Ascending aorta (tissue), 2 donors: ENCODE results near the gene GCFC2. TPM values are rescaled to one million over a fixed set of nuclear protein-coding genes. Genes with fewer than 3 reads are reported as not detected.

ENCODE experiments used
- DNase-seq, 2 donors: peaks; one replicate each; pipeline ENCODE4 v3.0.0-alpha.2; 2019; ENCODE audit warnings: low spot score in 2 of 2
- H3K27ac ChIP-seq, 2 donors: fragments of 200-600 bp; sonication (generic); one replicate each; pipeline ENCODE4 v1.5.1; 2016 to 2017; ENCODE audit warnings: mild to moderate bottlenecking in 1 of 2
- H3K27me3 ChIP-seq: fragments of 200-600 bp; sonication (generic); one replicate; pipeline ENCODE4 v1.5.1; 2017
- H3K36me3 ChIP-seq, 2 donors: fragments of 200-600 bp; sonication (generic); one replicate each; pipeline ENCODE4 v1.5.1; 2016
- H3K4me1 ChIP-seq, 2 donors: fragments of 200-600 bp; sonication (generic); one replicate each; pipeline ENCODE4 v1.5.1; 2016 to 2017; ENCODE audit warnings: mild to moderate bottlenecking in 1 of 2
- H3K4me3 ChIP-seq, 2 donors: fragments of 200-600 bp; sonication (generic); one replicate each; pipeline ENCODE4 v1.5.1; 2016 to 2017; ENCODE audit warnings: mild to moderate bottlenecking in 1 of 2
- H3K9me3 ChIP-seq, 2 donors: fragments of 200-600 bp; sonication (generic); one replicate each; pipeline ENCODE4 v1.5.1; 2016
- intact Hi-C: fragments of 100-400 bp; cut with DNase I; formaldehyde crosslinking; loops from one replicate; pipeline ENCODE4 v1.15.1; 2023
- total RNA-seq: library from RNA; depleted of rRNA; stranded (reverse); fragments of >200 nt; gene quantifications from one replicate; pipeline ENCODE4 v1.1.0, GENCODE V29; 2016
- TF ChIP-seq, protein P1 (sequence below), 3 experiments: fragments of 200-600 bp in 2 of 3; fragments of 450-650 bp in 1 of 3; sonication (generic) in 2 of 3; IDR thresholded peaks; one replicate each; pipeline ENCODE4 v1.5.1; 2016 to 2019; ENCODE audit warnings: antibody characterized with exemption in 3 of 3, mild to moderate bottlenecking in 1 of 3, moderate library complexity in 1 of 3

GCFC2 gene
- total RNA-seq, 1 donor from 2014 or later = 31.0 TPM

DNA sequence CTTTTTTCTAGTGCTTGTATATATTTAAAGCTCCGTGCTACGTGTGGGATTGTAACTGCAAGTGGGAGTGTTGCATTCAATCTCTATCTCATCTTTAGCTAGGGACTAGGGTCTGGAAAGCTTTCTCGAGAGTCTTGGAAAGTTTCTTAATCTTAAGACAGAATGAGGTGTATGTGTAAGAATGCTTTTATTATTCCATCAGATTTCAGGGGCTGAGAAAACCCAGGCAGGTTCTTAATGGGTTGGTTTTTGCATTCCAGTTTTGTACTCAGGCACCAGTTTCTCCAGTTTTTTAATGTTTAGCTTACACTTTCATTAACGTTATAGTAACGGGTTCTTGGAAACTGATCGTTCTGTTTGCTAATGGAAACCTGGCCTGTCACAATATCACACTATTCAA lies 43.8 kb downstream of the GCFC2 start:
- no peak for DNase-seq
- intact Hi-C loops = no loop called here
- Histone ChIP-seq H3K27ac (no peak overlapping the region), H3K36me3 (peaks cover 27 to 53% of the 10 kb centered on the region in 2 donors), H3K27me3 (no peaks in the 10 kb centered on the region), H3K4me3 (no peak overlapping the region), H3K4me1 (no peaks in the 10 kb centered on the region), H3K9me3 (no peaks in the 10 kb centered on the region)
- TF ChIP-seq, protein P1, sequence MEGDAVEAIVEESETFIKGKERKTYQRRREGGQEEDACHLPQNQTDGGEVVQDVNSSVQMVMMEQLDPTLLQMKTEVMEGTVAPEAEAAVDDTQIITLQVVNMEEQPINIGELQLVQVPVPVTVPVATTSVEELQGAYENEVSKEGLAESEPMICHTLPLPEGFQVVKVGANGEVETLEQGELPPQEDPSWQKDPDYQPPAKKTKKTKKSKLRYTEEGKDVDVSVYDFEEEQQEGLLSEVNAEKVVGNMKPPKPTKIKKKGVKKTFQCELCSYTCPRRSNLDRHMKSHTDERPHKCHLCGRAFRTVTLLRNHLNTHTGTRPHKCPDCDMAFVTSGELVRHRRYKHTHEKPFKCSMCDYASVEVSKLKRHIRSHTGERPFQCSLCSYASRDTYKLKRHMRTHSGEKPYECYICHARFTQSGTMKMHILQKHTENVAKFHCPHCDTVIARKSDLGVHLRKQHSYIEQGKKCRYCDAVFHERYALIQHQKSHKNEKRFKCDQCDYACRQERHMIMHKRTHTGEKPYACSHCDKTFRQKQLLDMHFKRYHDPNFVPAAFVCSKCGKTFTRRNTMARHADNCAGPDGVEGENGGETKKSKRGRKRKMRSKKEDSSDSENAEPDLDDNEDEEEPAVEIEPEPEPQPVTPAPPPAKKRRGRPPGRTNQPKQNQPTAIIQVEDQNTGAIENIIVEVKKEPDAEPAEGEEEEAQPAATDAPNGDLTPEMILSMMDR (IDR thresholded peaks at IDR 0.05) = no peak

DNA sequence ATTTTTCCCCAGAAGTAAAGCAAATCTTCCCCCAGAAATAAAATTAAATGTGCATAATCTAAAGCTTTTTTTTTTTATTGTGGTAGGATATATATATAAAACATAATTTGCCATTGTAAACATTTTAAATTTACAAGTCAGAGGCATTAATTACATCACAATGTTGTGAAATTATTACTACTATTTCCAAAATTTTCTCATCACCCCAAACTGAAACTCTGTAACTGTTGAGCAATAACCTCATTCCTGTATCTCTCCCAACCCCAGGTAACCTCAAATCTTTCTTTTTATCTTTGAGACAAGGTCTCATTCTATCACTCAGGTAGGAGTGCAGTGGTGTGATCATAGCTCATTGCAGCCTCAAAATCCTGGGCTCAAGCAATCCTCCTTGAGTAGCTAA lies 52.9 kb downstream of the GCFC2 start:
- no peaks in the 10 kb centered on the region for H3K4me1 ChIP-seq
- H3K9me3 ChIP-seq = peaks cover 0 to 19% of the 10 kb centered on the region in 2 donors
- TF ChIP-seq, protein P1 (IDR thresholded peaks at IDR 0.05) = no peak
- no peak overlapping the region for H3K4me3 ChIP-seq
- H3K27ac ChIP-seq = no peak overlapping the region
- intact Hi-C loops = no loop called here
- no peak for DNase-seq
- peaks cover 43 to 95% of the 10 kb centered on the region in 2 donors for H3K36me3 ChIP-seq
- H3K27me3 ChIP-seq = no peaks in the 10 kb centered on the region

DNA sequence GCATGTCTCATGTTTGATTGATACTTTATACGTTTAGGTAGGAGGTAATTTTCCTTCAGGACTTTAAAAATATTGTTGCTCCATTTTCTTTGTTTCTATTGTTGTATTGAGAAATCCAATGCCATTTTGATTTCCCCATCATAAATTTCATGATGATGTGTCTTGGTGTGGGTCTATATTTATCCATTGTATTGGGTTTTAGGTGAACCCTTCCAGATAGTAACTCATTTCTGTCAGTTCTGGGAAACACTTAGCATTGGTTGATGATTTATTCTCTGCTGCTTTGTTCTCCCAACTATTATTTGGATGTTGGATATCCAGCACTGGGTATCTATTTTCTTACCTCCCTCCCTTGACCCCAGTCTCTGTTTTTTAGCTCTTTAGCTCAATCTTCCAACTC lies 54.2 kb downstream of the GCFC2 start:
- Histone ChIP-seq H3K27ac (no peak overlapping the region), H3K36me3 (peaks cover 46 to 92% of the 10 kb centered on the region in 2 donors)
- intact Hi-C loops = no loop called here

DNA sequence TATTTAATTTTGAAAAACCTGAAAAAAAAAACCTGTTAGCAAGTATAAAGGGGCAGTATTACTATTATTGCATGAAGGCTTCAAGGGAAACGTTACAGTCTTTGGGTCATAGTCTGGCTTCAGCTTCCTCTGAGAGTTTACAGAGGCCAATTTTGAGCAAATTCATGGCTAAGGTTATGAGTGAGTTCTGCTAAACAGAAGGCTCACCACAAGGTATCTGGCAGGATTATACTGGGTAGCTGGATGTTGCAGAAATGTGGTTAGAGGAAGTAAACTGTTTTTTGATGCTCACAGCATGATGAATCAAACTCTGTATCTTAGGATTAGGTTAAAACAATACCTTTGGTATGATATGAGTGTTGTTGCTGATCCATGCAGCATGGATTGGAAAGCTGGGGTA lies 54.9 kb downstream of the GCFC2 start:
- peaks cover 43 to 85% of the 10 kb centered on the region in 2 donors for H3K36me3 ChIP-seq
- no peak overlapping the region for H3K27ac ChIP-seq
- no peaks in the 10 kb centered on the region for H3K4me1 ChIP-seq
- no peak overlapping the region for H3K4me3 ChIP-seq
- DNase-seq = no peak
- H3K9me3 ChIP-seq = peaks cover 0 to 19% of the 10 kb centered on the region in 2 donors
- intact Hi-C loops = no loop called here
- no peaks in the 10 kb centered on the region for H3K27me3 ChIP-seq
- TF ChIP-seq, protein P1 (IDR thresholded peaks at IDR 0.05) = no peak

More for the DNA sequence above, 54.2 kb downstream of the GCFC2 start:
- DNase-seq = no peak
- Histone ChIP-seq H3K4me1 (no peaks in the 10 kb centered on the region), H3K4me3 (no peak overlapping the region), H3K9me3 (peaks cover 0 to 19% of the 10 kb centered on the region in 2 donors), H3K27me3 (no peaks in the 10 kb centered on the region)
- TF ChIP-seq, protein P1 (IDR thresholded peaks at IDR 0.05) = no peak

DNA sequence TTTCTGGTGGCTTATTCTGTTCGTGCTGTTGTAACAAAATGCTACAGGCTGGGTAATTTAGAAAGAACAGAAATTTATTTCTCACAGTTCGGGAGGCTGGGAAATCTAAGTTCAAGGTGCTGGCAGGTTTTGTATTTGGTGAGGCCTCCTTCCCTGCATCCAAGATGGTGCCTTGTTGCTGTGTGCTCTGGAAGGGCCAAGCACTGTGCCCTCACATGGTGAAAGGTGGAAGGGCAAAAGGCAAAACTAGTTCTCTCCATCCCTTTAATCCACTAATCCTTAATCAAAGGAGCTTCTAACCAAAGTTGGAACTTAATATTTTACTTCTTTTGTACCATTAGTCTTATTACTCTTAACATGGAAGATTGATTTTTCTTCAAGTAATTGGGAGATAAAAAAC lies 56.7 kb downstream of the GCFC2 start:
- Histone ChIP-seq H3K27me3 (no peaks in the 10 kb centered on the region), H3K27ac (no peak overlapping the region)
- no peak for DNase-seq

More for the DNA sequence above, 56.7 kb downstream of the GCFC2 start:
- peaks cover 46 to 72% of the 10 kb centered on the region in 2 donors for H3K36me3 ChIP-seq
- intact Hi-C loops = no loop called here
- TF ChIP-seq, protein P1 (IDR thresholded peaks at IDR 0.05) = no peak
- H3K4me1 ChIP-seq = no peaks in the 10 kb centered on the region
- H3K4me3 ChIP-seq = no peak overlapping the region
- H3K9me3 ChIP-seq = peaks cover 0 to 8% of the 10 kb centered on the region in 2 donors
